ENCODE results near the gene PITPNC1.

The PITPNC1 gene

GRCh38 chr17:67534941-67535340, 157.9 kb downstream of the PITPNC1 start:
- H3K9me3 ChIP-seq (ENCODE audit: low read length): no peaks in the 10 kb centered on the region
- no peak overlapping the region for H3K4me3 ChIP-seq (ENCODE audit: low read depth, low read length, poor library complexity, severe bottlenecking)
- H3K4me1 ChIP-seq (ENCODE audit: insufficient read depth, low read length, severe bottlenecking): no peaks in the 10 kb centered on the region
- H3K79me2 ChIP-seq (ENCODE audit: insufficient read depth, low read length): no peaks in the 10 kb centered on the region
- H3K27me3 ChIP-seq (ENCODE audit: insufficient read depth, low read length): no peaks in the 10 kb centered on the region
- H3F3A ChIP-seq (ENCODE audit: insufficient read depth, low read length): no peaks in the 10 kb centered on the region
- no peak overlapping the region for H3K27ac ChIP-seq (ENCODE audit: low read depth, low read length, poor library complexity, severe bottlenecking)
- no peaks in the 10 kb centered on the region for H4K20me1 ChIP-seq (ENCODE audit: insufficient read depth, low read length)
- no peak overlapping the region for H2AFZ ChIP-seq (ENCODE audit: low read length)
- no peaks in the 10 kb centered on the region; the same call in 1 of the 2 replicates for H3K36me3 ChIP-seq (ENCODE audit: insufficient read depth, low read length)
- no peak overlapping the region for H3K4me2 ChIP-seq (ENCODE audit: low read length)
- no peak overlapping the region for H3K9ac ChIP-seq (ENCODE audit: low read length)
- TF ChIP-seq EZH2 (IDR thresholded peaks at IDR 0.05; ENCODE audit: borderline replicate concordance, low read length) (no peak), CTCF (IDR thresholded peaks at IDR 0.05; ENCODE audit: low read length) (no peak)
- no peaks in the 10 kb centered on the region for H3K9me2 ChIP-seq (ENCODE audit: low read depth, low read length)

GRCh38 chr17:67542219-67543114, 165.4 kb downstream of the PITPNC1 start:
- Histone ChIP-seq H3K4me3 (ENCODE audit: low read depth, low read length, poor library complexity, severe bottlenecking) (no peak overlapping the region), H3F3A (ENCODE audit: insufficient read depth, low read length) (no peaks in the 10 kb centered on the region), H3K4me1 (ENCODE audit: insufficient read depth, low read length, severe bottlenecking) (no peaks in the 10 kb centered on the region), H3K36me3 (ENCODE audit: insufficient read depth, low read length) (no peaks in the 10 kb centered on the region), H2AFZ (ENCODE audit: low read length) (no peak overlapping the region), H3K27ac (ENCODE audit: low read depth, low read length, poor library complexity, severe bottlenecking) (no peak overlapping the region), H3K9me3 (ENCODE audit: low read length) (no peaks in the 10 kb centered on the region), H3K9me2 (ENCODE audit: low read depth, low read length) (no peaks in the 10 kb centered on the region), H4K20me1 (ENCODE audit: insufficient read depth, low read length) (no peaks in the 10 kb centered on the region), H3K4me2 (ENCODE audit: low read length) (no peak overlapping the region), H3K27me3 (ENCODE audit: insufficient read depth, low read length) (no peaks in the 10 kb centered on the region), H3K79me2 (ENCODE audit: insufficient read depth, low read length) (no peaks in the 10 kb centered on the region), H3K9ac (ENCODE audit: low read length) (no peak overlapping the region)
- TF ChIP-seq EZH2 (IDR thresholded peaks at IDR 0.05; ENCODE audit: borderline replicate concordance, low read length): no peak
- no peak for TF ChIP-seq CTCF (IDR thresholded peaks at IDR 0.05; ENCODE audit: low read length)

GRCh38 chr17:67544364-67544955, 167.4 kb downstream of the PITPNC1 start:
- H3K27me3 ChIP-seq (ENCODE audit: insufficient read depth, low read length): no peaks in the 10 kb centered on the region
- H3K9me3 ChIP-seq (ENCODE audit: low read length): no peaks in the 10 kb centered on the region
- no peaks in the 10 kb centered on the region for H3K36me3 ChIP-seq (ENCODE audit: insufficient read depth, low read length)
- H4K20me1 ChIP-seq (ENCODE audit: insufficient read depth, low read length): no peaks in the 10 kb centered on the region
- no peaks in the 10 kb centered on the region for H3F3A ChIP-seq (ENCODE audit: insufficient read depth, low read length)
- H3K27ac ChIP-seq (ENCODE audit: low read depth, low read length, poor library complexity, severe bottlenecking): no peak overlapping the region
- no peaks in the 10 kb centered on the region for H3K79me2 ChIP-seq (ENCODE audit: insufficient read depth, low read length)
- no peak for TF ChIP-seq CTCF (IDR thresholded peaks at IDR 0.05; ENCODE audit: low read length)
- no peak for TF ChIP-seq EZH2 (IDR thresholded peaks at IDR 0.05; ENCODE audit: borderline replicate concordance, low read length)
- H3K9ac ChIP-seq (ENCODE audit: low read length): no peak overlapping the region
- H3K9me2 ChIP-seq (ENCODE audit: low read depth, low read length): no peaks in the 10 kb centered on the region
- H3K4me2 ChIP-seq (ENCODE audit: low read length): no peak overlapping the region
- no peak overlapping the region for H3K4me3 ChIP-seq (ENCODE audit: low read depth, low read length, poor library complexity, severe bottlenecking)
- H2AFZ ChIP-seq (ENCODE audit: low read length): no peak overlapping the region
- no peaks in the 10 kb centered on the region for H3K4me1 ChIP-seq (ENCODE audit: insufficient read depth, low read length, severe bottlenecking)

All from OCI-LY1 (cell line).